COLO829 (cell line): ENCODE results near the gene B4GALT1.
"Not testable (repeated sequence)": the region's sequence is repeated elsewhere in the genome, so short reads cannot be mapped to it uniquely, and the experiment has no call there.

Experiments used
- DNase-seq: peaks from one replicate; pipeline ENCODE4 v3.0.0; 2012; ENCODE audit warnings: low spot score

B4GALT1 gene

DNA sequence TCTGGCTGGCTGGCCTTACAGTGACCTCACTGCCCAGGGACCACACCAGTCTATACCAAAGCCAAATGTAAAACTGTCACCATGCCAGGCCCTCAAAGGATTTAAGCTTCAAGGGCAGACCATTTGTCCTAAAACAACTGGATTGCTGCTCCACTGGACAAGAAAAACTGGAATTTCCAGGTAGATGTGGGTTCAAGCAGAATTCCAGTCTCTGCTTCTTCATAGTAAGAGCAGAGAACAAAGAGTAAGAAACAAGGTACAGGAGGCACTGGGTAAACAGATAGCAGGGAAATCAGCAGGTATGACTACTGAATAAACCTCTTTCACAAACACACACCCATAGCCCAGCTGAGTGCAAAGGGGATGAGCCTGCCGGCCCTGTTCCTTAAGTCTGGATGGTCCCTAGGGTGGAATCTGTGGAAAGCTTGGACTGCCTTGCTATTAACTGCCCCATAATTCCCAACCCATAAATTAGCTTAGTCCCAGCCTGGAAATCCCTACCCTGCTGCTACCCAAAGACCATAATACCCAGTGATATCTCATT, 5.5 kb downstream of the B4GALT1 start:
- no peak for DNase-seq

DNA sequence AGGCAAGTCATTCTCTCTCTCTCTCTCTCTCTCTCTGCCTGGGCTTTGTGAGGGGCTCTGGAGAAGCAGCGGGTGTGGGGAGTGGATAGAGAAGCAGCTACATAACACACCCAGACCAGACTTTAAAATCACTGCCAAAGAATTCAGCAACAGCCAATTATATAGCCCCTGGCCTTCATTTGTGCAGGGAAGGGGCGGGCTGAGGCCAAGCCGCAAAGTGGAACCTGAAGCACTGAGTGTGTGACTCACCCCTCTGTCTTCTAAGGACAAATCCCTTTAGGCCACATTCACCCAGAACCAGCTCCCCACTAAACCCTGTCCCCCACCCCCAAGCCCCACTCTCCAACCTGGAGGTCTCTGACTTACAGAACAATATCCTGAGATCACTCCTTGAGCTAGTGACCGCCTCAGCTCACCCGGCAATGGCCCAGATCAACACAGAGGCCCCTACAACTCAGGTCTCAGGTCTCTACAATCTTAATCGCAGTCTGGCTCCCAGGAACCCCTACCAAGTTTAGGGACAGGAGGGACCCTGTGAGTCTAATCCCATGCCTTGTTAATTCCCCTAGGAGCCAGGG, 6.0 kb downstream of the B4GALT1 start:
- DNase-seq, result peak; percentile 69

DNA sequence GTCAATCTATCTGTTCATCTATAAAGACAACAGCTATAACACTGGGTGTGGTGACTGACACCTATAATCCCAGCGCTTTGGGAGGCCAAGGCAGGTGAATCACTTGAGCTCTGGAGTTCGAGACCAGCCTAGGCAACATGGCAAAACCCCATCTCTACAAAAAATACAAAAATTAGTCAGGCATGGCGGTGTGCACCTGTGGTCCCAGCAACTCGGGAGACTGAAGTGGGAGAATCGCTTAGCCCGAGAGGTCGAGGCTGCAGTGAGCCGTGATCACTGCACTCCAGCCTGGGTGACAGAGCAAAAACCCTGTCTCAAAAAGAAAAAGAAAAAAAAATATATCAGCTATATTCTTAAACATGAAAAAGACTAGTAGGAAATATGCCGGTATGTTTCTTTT, 6.7 kb downstream of the B4GALT1 start:
- not testable (repeated sequence) for DNase-seq

DNA sequence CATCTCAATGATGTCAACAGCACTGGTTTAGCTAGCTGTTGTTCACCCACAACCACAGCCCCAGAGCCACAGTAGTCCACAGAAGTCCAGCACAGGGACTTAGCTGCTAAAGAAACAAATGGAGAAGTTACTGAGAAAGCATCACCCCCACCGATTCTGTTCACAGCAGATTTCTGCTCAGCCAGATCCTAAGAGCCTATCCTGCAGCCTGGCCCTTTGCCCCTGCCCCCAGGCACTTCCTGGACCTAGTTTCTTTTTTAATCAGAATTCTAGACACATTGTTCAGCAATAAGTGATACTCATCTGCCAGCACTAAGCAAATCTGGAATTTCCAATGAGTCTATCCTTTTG, 7.4 kb downstream of the B4GALT1 start:
- DNase-seq, result no peak

DNA sequence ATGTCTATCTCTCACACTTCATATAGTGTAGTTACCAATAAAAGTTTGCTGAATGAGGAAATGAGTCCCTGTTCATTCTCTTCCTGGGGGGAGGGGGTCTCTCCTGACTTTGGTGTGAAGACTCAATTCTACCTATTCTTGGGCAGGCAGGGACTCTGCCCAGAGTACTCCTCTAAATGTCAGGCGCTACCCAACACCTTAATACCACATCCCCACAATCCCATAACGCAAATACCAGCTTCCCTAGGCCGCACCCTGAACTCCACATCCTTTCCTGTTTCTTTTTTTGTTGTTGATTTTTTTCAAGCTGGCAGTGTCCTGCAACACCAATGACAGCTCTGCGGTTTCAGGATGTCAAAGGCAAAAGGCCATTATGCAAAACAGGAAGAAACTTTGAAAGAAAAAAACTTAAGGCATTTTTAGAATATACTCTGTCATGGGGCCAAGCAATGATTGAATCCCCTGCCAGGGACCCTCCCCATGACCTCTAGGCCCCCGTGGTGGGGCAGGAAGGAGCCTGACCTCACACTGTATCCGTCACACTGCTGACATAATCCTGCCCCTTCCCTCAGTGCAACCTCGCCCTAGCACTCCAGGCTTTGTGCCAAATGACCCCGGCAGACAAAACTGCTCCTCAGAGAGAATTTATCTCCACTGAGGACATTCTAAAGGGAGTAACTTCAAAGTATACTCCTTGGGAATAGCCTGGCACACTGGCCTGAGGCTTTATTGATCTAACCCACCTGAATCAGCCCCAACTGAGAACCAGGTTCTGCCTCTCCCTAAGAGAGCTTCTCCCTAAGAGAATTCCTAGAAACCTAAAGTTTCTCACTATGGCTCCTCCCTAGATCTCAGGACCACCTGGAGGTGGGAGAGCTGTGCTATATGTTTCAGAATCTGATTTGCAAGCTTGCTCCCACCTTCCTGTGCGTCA, 8.0 kb downstream of the B4GALT1 start:
- DNase-seq, result no peak

DNA sequence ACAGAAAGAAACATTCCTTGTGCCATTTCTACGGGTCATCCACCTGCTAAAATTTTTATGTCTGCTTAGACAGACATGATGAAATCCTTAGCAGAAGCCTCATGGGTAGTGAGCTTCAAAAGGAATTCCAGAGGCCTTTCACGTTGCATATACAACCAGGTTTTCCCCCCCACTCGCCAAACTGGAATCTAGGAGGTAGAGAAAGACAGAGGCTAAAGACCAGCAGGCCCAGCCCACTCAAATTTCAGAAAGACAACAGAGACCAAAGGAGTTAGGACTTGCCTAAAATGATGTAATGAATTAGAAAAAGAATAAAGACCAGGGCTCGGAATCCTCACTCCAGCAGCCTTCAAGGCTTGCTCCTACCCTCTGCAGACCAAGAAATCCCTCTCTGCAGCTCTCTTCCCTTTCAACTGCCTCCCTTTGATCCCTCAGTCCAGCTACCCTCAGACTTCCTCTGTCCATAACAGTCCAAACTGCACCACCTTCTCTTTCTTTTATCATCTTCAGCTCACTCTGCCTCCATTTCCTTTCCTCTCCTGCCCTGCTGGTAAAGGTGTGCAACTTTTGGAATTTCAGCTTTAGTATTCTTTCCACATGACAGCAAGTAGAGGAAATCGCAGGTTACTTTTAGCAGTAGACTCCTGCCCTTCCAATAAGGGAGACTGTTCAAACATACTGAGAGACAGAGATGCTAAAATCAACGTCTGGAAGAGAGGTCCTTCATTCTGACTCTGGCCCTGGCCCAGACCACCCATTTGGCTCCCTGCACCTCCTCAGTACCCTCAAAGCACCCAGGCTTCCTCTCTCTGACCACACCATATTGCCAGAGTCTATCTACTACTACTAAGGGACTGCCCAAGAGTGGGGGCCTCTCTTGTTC, 8.9 kb downstream of the B4GALT1 start:
- no peak for DNase-seq

DNA sequence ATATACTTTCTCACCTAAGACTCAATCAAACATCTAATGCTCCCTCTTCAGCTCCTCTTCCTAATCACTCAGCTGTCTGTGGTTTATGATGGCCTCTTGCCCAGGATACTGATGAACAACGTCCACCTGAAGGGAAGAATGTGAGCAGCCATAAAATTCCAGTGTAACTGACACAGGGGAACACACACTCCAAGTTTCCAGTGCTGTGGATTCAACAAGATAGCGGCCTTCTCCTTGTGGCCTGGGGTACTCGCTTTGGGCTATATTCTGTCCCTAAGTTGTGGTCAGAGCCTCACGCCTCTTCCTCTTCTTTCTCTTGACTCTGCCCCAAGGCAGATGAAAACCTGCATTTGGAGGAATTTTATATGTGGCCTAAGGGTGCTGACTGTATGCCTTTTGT, 11.7 kb downstream of the B4GALT1 start:
- DNase-seq, result no peak

DNA sequence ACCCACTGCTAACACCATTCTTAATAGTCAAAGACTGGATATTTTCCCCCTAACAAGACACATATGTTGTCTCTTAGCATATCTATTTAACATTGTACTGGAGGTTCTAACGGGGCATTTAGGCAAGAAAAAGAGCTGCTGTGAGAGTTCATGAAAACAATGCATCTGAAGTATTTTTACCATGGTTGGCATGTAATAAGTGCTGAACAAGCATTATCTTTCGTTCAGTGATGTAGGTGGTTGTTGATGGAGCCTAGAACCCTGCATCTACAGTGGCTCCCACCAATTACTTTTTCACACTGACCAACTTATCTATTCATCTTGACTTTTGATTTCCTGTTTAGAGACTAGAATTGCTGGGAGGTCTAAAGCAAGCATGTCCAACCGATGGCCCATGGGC, 12.8 kb downstream of the B4GALT1 start:
- no peak for DNase-seq

DNA sequence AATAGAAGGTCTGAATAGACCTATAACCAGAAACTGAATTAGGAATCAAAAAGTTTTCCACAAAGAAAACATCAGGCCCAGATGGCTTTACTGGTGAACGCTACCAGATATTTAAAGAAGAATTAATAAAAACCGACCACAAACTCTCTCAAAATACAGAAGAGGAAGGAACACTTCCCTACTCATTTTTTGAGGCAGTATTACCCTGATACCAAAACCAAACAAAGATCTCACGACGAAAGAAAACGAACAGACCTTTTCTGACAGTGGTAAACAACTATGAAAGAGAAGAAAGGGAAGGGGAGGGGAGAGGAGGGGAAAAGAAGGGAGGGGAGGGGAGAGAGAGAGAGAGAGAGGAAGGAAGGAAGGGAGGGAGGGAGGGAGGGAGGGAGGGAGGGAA, 13.5 kb downstream of the B4GALT1 start:
- no peak for DNase-seq

DNA sequence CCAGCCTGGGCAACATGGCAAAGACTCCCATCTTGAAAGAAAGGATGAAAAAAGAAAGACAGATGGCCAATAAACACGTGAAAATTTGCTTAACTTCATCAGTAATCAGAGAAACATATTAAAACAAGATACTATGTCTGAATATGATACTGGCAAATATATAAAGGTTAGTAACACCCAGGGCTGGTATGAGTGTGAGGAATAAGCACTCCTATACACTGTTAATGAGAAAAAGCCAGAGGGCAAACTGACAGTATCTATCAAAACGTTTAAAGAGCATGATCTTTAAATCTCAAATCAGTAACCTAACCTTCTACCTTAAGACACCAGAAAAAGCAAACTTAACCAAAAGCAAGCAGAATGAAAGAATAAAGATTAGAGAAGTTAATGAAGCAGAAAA, 14.1 kb downstream of the B4GALT1 start:
- DNase-seq, result no peak

DNA sequence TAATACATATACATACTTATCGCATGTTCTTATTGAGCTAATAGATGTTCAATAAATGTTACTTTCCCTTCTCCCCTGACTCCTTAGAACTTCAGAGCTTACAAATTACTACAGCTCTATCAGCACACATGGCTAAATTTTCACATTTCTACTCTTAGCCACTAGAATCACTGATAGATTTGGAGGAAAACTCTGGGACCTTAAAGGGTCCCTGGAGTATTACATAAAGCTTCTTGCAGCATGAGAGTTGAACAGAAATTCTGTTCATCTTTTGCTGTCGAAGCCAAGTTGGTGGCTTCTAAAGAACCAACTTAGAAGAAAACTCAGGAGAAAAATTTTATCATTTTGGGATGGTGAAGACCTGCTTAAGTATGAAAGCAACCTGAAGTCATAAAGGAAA, 15.5 kb downstream of the B4GALT1 start:
- no peak for DNase-seq

DNA sequence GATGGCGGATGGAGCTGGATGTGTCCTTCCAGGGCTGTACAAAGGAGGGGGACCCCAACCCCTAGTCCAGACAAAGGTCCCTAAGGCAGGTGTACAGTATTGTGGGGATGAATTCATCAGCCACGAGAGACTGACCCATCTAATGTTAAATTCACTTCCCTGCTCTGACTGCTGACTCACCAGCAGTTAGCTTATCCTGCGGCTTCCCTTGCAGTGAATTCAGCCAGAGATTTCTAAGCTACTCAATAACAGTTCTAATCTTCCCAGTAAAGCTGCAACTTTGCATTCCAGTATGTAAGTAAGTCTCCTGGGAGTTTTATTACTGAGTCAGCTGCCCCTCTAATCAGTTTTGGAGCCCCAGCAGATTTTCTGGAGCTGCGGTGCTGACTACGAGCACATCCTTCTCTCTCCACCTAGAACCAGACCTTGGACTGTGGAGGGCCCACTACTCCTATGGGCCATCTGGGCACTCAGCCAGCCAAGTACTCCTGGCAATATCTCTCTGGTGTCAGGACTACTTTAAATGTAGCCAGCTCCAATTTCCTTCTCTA, 16.1 kb downstream of the B4GALT1 start:
- DNase-seq, result peak; percentile 62

DNA sequence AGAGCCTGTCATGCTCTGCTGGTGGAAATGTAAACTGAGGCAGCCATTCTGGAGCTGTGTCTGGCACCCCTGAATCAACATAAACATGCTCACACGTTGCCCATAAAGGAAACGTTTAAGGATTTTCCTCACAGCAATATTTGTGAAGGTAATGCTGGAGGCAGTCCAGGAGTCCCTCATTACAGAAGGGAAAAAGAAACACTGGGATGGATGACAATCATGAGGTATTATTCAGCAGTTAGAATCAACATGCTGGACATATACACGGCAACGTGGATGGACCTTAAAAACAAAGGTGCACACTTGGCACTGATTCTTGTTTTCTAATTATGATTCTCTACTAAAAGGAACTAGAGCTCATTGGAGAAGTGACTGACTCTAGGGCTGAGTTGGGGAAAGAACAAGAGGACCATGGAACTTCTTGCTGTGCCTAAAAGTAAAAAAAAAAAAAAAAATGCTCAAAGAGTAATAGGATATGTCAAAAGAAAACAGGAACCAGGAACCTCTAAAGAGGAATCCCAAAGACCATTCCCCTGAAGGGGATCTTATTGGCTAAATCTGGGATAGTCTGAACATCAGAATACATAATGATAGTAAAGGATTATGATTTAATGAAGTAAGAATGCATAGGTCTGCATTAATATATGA, 18.6 kb downstream of the B4GALT1 start:
- DNase-seq, result no peak

DNA sequence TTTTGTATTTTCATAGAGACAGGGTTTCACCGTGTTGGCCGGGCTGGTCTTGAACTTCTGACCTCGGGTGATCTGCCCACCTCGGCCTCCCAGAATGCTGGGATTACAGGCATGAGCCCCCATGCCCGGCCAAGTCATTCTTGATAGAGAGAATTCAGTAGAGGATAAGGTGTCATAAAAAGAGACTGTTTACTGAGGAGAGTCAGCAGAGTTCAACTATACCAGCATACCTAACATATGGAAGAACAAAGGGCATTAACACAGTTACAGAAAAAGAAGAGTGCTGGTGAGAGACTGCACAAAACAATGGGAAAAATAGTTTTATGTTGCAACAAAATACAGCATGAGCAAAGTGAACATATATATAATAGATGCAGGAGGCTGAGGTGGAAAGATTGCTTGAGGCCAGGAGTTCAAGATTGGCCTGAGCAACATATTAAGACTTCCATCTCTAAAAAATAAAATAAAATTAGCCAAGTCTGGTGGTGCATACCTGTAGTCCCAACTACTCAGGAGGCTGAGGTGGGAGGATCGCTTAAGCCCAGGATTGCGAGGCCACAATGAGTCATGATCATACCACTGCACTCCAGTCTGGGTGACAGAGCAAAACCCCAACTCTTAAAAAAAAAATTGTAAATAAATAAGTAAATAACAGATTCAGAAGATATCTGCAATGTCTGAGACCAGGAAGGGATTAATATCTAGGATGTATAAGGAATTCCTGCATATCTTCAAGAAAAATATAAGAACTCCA, 19.5 kb downstream of the B4GALT1 start:
- no peak for DNase-seq

DNA sequence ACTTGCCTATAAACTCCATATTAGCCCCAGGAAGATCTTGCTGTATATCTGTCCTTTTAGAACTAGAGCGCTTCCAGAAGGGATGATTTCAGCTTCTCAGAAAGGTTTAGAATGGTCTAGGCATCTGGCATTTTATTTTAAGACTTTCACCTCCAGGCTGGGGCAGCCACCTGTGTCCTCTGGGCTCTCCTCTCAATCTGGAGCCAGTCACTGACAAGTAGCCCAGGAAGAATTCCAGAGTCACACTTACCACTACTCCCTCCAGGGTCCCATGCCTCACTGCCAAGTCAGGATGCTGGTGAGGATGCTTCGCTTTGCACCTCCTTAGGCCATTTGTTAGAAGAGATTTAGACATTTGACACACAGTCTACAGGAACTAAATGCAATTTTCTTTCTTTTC, 20.8 kb downstream of the B4GALT1 start:
- DNase-seq, result no peak

DNA sequence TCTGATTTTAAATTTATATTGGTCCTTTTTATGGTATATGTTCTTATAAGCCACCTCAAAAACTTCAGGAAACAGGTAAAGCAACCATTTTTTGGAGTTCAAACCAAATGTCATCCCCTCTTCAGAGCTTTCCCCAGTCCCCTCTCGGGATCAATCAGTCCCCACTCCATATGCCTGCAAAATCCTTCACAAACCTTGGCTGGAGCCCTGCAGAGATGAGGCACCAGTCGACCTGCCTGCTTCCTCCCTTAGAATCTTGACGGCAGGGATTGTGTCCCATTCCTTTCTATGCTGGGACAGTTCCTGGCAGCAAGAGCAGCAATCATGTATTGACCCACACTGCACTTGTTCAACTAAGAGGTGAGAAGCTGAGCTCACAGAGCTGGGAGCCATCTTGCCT, 22.6 kb downstream of the B4GALT1 start:
- DNase-seq, result no peak

DNA sequence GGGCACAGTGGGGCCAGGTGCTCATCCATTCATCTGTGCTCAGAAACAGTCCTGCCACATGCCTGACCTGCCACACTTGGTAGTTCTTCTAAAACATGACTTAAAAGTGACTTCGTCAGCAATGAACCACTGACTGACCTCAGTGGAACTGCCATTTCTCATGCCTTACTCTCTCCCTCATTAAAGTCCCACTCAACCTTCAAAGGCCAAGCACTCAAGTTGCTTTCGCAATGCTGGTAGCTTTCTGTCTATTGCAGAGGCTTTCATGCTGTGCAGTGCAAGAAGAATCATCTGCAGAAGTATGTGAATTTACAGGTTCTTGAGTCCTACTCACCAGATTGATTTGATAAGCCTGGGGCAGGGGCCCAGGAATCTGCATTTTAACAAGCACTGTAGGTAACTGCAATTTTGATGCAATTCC, 23.9 kb downstream of the B4GALT1 start:
- DNase-seq, result no peak

DNA sequence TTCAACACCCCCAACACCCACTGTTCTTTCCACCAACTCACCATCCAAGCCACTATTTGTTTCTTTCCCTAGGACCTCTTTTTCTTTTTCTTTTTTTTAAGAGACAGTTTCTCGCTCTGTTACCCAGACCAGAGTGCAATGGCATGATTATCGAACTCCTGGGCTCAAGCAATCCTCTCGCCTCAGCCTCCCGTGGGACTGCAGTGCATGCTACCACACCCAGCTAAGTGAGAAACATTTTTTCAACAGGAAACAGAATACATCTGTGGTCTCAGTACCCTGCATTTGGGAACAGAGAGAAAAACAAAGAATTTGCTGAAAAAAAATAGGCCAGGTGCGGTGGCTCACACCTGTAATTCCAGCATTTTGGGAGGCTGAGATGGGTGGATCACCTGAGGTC, 24.6 kb downstream of the B4GALT1 start:
- no peak for DNase-seq

DNA sequence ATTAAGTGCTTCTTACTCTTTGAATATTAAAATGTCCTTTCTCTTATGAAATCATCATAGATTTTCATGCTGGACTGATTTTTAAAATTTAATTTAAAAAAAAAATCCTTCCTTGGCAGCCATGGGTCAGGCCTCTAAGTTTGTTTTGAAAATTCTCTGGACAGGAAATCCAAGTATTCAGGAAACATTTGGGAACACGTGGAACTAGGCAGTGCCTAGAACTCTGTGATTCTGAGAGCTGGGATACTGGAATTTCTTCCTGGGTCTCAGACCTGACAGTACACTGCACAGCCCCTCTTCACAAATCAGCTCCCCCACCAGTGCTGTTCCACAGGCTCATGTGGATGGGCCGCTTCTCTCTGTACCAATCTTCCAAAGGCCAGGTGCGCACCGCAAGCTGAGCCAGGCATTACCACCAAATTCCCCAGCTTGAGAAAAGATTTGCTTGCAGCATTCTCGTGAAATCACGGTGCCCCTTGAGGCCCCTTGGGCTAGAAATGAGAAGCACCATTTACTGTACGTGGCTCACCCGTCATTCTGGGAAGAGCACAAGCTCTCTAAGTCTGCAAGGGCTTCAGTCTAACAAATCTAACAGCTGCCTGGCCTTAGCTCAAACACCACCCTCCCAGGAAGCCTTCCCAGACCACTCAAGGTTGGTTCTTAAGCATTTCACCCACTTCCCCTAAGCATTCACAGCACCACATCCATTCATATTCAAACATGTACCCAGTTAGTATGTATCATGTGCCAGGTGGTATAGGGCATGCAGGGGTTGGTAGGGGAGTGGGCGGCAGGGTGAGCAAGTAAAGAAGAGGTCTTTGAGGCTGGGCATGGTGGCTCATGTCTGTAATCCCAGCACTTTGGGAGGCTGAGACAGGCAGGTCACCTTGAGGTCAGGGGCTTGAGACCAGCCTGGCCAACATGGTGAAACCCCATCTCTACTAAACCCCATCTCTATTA, 26.5 kb downstream of the B4GALT1 start:
- DNase-seq, result no peak
